GM19351 (cell line): ENCODE measurements around the gene NPFFR1.

Experiments
- ATAC-seq: cut with Tn5 transposase; IDR thresholded peaks from one replicate; pipeline ENCODE4 v1.9.1; 2021; ENCODE audit warnings: mild to moderate bottlenecking, moderate library complexity; ENCODE audit not compliant: unreplicated experiment

The NPFFR1 gene

GRCh38 chr10:70315815-70316214 is 32.0 kb upstream of the NPFFR1 start:
- ATAC-seq = no peak

- ATAC-seq = no peak
Measured at GRCh38 chr10:70315276-70315675, 31.5 kb upstream of the NPFFR1 start.

GRCh38 chr10:70312972-70313371 is 29.2 kb upstream of the NPFFR1 start:
- no peak for ATAC-seq

GRCh38 chr10:70312249-70312648 is 28.4 kb upstream of the NPFFR1 start:
- no peak for ATAC-seq

- no peak for ATAC-seq
Measured at GRCh38 chr10:70311698-70312097, 27.9 kb upstream of the NPFFR1 start.

GRCh38 chr10:70309661-70310060 is 25.9 kb upstream of the NPFFR1 start:
- no peak for ATAC-seq

GRCh38 chr10:70308121-70309060 is 24.6 kb upstream of the NPFFR1 start:
- no peak for ATAC-seq

GRCh38 chr10:70306886-70307520 is 23.2 kb upstream of the NPFFR1 start:
- no peak for ATAC-seq

GRCh38 chr10:70306181-70306705 is 22.4 kb upstream of the NPFFR1 start:
- ATAC-seq = no peak

GRCh38 chr10:70303730-70304129 is 19.9 kb upstream of the NPFFR1 start:
- ATAC-seq = no peak

GRCh38 chr10:70302292-70302691 is 18.5 kb upstream of the NPFFR1 start:
- ATAC-seq = no peak

GRCh38 chr10:70300908-70301597 is 17.2 kb upstream of the NPFFR1 start:
- no peak for ATAC-seq

- ATAC-seq = no peak
Measured at GRCh38 chr10:70300461-70300860, 16.7 kb upstream of the NPFFR1 start.

GRCh38 chr10:70299876-70300275 is 16.1 kb upstream of the NPFFR1 start:
- ATAC-seq = no peak

- ATAC-seq = no peak
Measured at GRCh38 chr10:70298393-70298792, 14.6 kb upstream of the NPFFR1 start.

GRCh38 chr10:70297224-70297623 is 13.4 kb upstream of the NPFFR1 start:
- ATAC-seq = no peak

- no peak for ATAC-seq
Measured at GRCh38 chr10:70296406-70296899, 12.6 kb upstream of the NPFFR1 start.

GRCh38 chr10:70295926-70296325 is 12.1 kb upstream of the NPFFR1 start:
- ATAC-seq = no peak

GRCh38 chr10:70295321-70295720 is 11.5 kb upstream of the NPFFR1 start:
- ATAC-seq = no peak

- peak; percentile 91 for ATAC-seq
Measured at GRCh38 chr10:70293169-70293843, 9.5 kb upstream of the NPFFR1 start.

GRCh38 chr10:70292004-70292403 is 8.2 kb upstream of the NPFFR1 start:
- ATAC-seq = no peak
